Erythroblast (primary cell): ENCODE data around the gene USPL1.

Experiments used
- GATA1 ChIP-seq: IDR thresholded peaks from 2 replicates; pipeline ENCODE4 v1.6.1; 2011; ENCODE audit warnings: low read depth, mild to moderate bottlenecking, control low read depth, low read length, moderate library complexity
- POLR2A ChIP-seq: IDR thresholded peaks from 2 replicates; pipeline ENCODE4 v1.6.1; 2011; ENCODE audit warnings: mild to moderate bottlenecking, low read length

- TF ChIP-seq POLR2A (no peak), GATA1 (no peak)
Observed at GRCh38 chr13:30622551-30622950, 4.8 kb downstream of the USPL1 start.
